Measurements from ENCODE around the gene SMIM13. TPM values are rescaled to one million over a fixed set of nuclear protein-coding genes. Genes with fewer than 3 reads are reported as not detected.

SMIM13 gene
- total RNA-seq, 4 donors from 2014 or later = 5.7 to 33.8 (median 6.7) TPM

GRCh38 chr6:11177271-11177670 lies 83.6 kb downstream of the SMIM13 start:
- no peak for DNase-seq
- in situ Hi-C loops (cut with MboI; ENCODE audit: low pct_ligation_motif_present in 1 of 4, low pct_unique_long_range_greater_than_20kb in 1 of 4, low sequenced_read_pairs in 3 of 4) (no loop called here), intact Hi-C loops (cut with DNase I; ENCODE audit: low total_unique reads) (no loop called here)
- no peak overlapping the region for H3K4me3 ChIP-seq
- TF ChIP-seq CTCF (IDR thresholded peaks at IDR 0.05) (no peak), POLR2A (IDR thresholded peaks at IDR 0.05) (no peak), EP300 (IDR thresholded peaks at IDR 0.05; ENCODE audit: low read depth) (no peak), POLR2AphosphoS5 (IDR thresholded peaks at IDR 0.05) (no peak)
- H3K27ac ChIP-seq = no peak overlapping the region
- H3K4me1 ChIP-seq = peaks cover 4 to 14% (median 5%) of the 10 kb centered on the region in 4 donors
- peaks cover 1 to 4% of the 10 kb centered on the region in 2 donors for H3K9me3 ChIP-seq
- WGBS, 2 donors (ENCODE audit: low coverage in 1 of 2) = 100% methylated on average over 1 of the region's 1 CpG
- H3K27me3 ChIP-seq = no peaks in the 10 kb centered on the region
- H3K36me3 ChIP-seq = peaks cover 0 to 3% (median 0%) of the 10 kb centered on the region in 4 donors

GRCh38 chr6:11179088-11179418 lies 85.4 kb downstream of the SMIM13 start:
- TF ChIP-seq CTCF (IDR thresholded peaks at IDR 0.05) (no peak), POLR2A (IDR thresholded peaks at IDR 0.05) (no peak), POLR2AphosphoS5 (IDR thresholded peaks at IDR 0.05) (no peak), EP300 (IDR thresholded peaks at IDR 0.05; ENCODE audit: low read depth) (no peak)
- in situ Hi-C loops (cut with MboI; ENCODE audit: low pct_ligation_motif_present in 1 of 4, low pct_unique_long_range_greater_than_20kb in 1 of 4, low sequenced_read_pairs in 3 of 4) (no loop called here), intact Hi-C loops (cut with DNase I; ENCODE audit: low total_unique reads) (no loop called here)
- Histone ChIP-seq H3K27ac (no peak overlapping the region), H3K9me3 (peaks cover 2 to 4% of the 10 kb centered on the region in 2 donors), H3K36me3 (peaks cover 0 to 17% (median 0%) of the 10 kb centered on the region in 4 donors), H3K27me3 (no peaks in the 10 kb centered on the region), H3K4me3 (no peak overlapping the region), H3K4me1 (no peaks in the 10 kb centered on the region)
- WGBS, 2 donors (ENCODE audit: low coverage in 1 of 2) = 65 to 67% methylated on average over 6 of the region's 6 CpGs
- DNase-seq = no peak

GRCh38 chr6:11179419-11180202 lies 86.0 kb downstream of the SMIM13 start:
- intact Hi-C loops (cut with DNase I; ENCODE audit: low total_unique reads) (no loop called here), in situ Hi-C loops (cut with MboI; ENCODE audit: low pct_ligation_motif_present in 1 of 4, low pct_unique_long_range_greater_than_20kb in 1 of 4, low sequenced_read_pairs in 3 of 4) (no loop called here)
- no peak overlapping the region for H3K4me3 ChIP-seq
- H3K4me1 ChIP-seq = no peaks in the 10 kb centered on the region
- 78% methylated on average over 6 to 8 of the region's 8 CpGs for whole genome bisulfite sequencing, 2 donors (ENCODE audit: low coverage in 1 of 2)
- no peak for DNase-seq
- H3K9me3 ChIP-seq = peaks cover 2 to 4% of the 10 kb centered on the region in 2 donors
- H3K36me3 ChIP-seq = peaks cover 0 to 19% (median under 1%) of the 10 kb centered on the region in 4 donors
- H3K27ac ChIP-seq = no peak overlapping the region
- no peaks in the 10 kb centered on the region for H3K27me3 ChIP-seq
- TF ChIP-seq POLR2A (IDR thresholded peaks at IDR 0.05) (no peak), EP300 (IDR thresholded peaks at IDR 0.05; ENCODE audit: low read depth) (no peak), CTCF (IDR thresholded peaks at IDR 0.05) (no peak), POLR2AphosphoS5 (IDR thresholded peaks at IDR 0.05) (no peak)

- DNase-seq = no peak
- in situ Hi-C loops (cut with MboI; ENCODE audit: low pct_ligation_motif_present in 1 of 4, low pct_unique_long_range_greater_than_20kb in 1 of 4, low sequenced_read_pairs in 3 of 4) = no loop called here
- no peaks in the 10 kb centered on the region for H3K4me1 ChIP-seq
- H3K36me3 ChIP-seq = peaks cover 0 to 33% (median 9%) of the 10 kb centered on the region in 4 donors
- H3K9me3 ChIP-seq = peaks cover 2 to 4% of the 10 kb centered on the region in 2 donors
- TF ChIP-seq POLR2A (IDR thresholded peaks at IDR 0.05) (no peak), CTCF (IDR thresholded peaks at IDR 0.05) (no peak), POLR2AphosphoS5 (IDR thresholded peaks at IDR 0.05) (no peak), EP300 (IDR thresholded peaks at IDR 0.05; ENCODE audit: low read depth) (no peak)
- 98 to 100% methylated on average over 3 of the region's 3 CpGs for WGBS, 2 donors (ENCODE audit: low coverage in 1 of 2)
- no peak overlapping the region for H3K27ac ChIP-seq
- intact Hi-C loops (cut with DNase I; ENCODE audit: low total_unique reads) = no loop called here
- H3K4me3 ChIP-seq = no peak overlapping the region
- no peaks in the 10 kb centered on the region for H3K27me3 ChIP-seq
These were observed 88.0 kb downstream of the SMIM13 start for GRCh38 chr6:11181478-11182136.

All from transverse colon (tissue), 4 donors.